Muscle layer of colon (tissue), 2 donors: ENCODE measurements around the gene RAB3B.

Source experiments
- H3K27ac ChIP-seq: one replicate; pipeline ENCODE4 v1.7.0; 2013; ENCODE audit warnings: low read depth, mild to moderate bottlenecking, low read length, moderate library complexity
- H3K27me3 ChIP-seq, 2 donors: one replicate each; pipeline ENCODE4 v1.7.0; 2013; ENCODE audit warnings: low read length in 2 of 2, mild to moderate bottlenecking in 2 of 2; ENCODE audit not compliant: insufficient read depth in 2 of 2, control insufficient read depth in 1 of 2
- H3K36me3 ChIP-seq: one replicate; pipeline ENCODE4 v1.7.0; 2013; ENCODE audit warnings: mild to moderate bottlenecking, low read length; ENCODE audit not compliant: insufficient read depth
- H3K4me1 ChIP-seq: one replicate; pipeline ENCODE4 v1.7.0; 2013; ENCODE audit warnings: mild to moderate bottlenecking, low read length; ENCODE audit not compliant: insufficient read depth
- H3K4me3 ChIP-seq, 2 donors: one replicate each; pipeline ENCODE4 v1.7.0; 2013; ENCODE audit warnings: low read length in 2 of 2, low read depth in 1 of 2, mild to moderate bottlenecking in 1 of 2, moderate library complexity in 1 of 2
- H3K9ac ChIP-seq: one replicate; pipeline ENCODE4 v1.7.0; 2013; ENCODE audit warnings: low read length
- H3K9me3 ChIP-seq: one replicate; pipeline ENCODE4 v1.7.0; 2013; ENCODE audit warnings: mild to moderate bottlenecking, low read length
- donor health status: abdominal sarcoma.
- donor health status: Adenocarcinoma of cecum.

Gene RAB3B

GRCh38 chr1:51930329-51930728, 60.2 kb downstream of the RAB3B start:
- Histone ChIP-seq H3K9ac (no peak overlapping the region), H3K36me3 (no peaks in the 10 kb centered on the region)

GRCh38 chr1:51928896-51929295, 61.6 kb downstream of the RAB3B start:
- Histone ChIP-seq H3K27me3 (no peaks in the 10 kb centered on the region), H3K4me1 (no peaks in the 10 kb centered on the region), H3K9me3 (no peaks in the 10 kb centered on the region), H3K36me3 (no peaks in the 10 kb centered on the region), H3K4me3 (no peak overlapping the region), H3K9ac (no peak overlapping the region), H3K27ac (no peak overlapping the region)

More at GRCh38 chr1:51930329-51930728, 60.2 kb downstream of the RAB3B start:
- no peaks in the 10 kb centered on the region for H3K9me3 ChIP-seq
- H3K27me3 ChIP-seq: no peaks in the 10 kb centered on the region
- no peaks in the 10 kb centered on the region for H3K4me1 ChIP-seq
- H3K4me3 ChIP-seq: no peak overlapping the region
- no peak overlapping the region for H3K27ac ChIP-seq

GRCh38 chr1:51927029-51927428, 63.5 kb downstream of the RAB3B start:
- no peaks in the 10 kb centered on the region for H3K27me3 ChIP-seq
- H3K27ac ChIP-seq: no peak overlapping the region
- H3K9me3 ChIP-seq: no peaks in the 10 kb centered on the region
- no peaks in the 10 kb centered on the region for H3K4me1 ChIP-seq
- no peak overlapping the region for H3K4me3 ChIP-seq
- H3K9ac ChIP-seq: no peak overlapping the region
- no peaks in the 10 kb centered on the region for H3K36me3 ChIP-seq

GRCh38 chr1:51926171-51926812, 64.2 kb downstream of the RAB3B start:
- H3K4me3 ChIP-seq: no peak overlapping the region
- no peak overlapping the region for H3K9ac ChIP-seq
- H3K36me3 ChIP-seq: no peaks in the 10 kb centered on the region
- no peaks in the 10 kb centered on the region for H3K27me3 ChIP-seq
- no peaks in the 10 kb centered on the region for H3K4me1 ChIP-seq
- no peak overlapping the region for H3K27ac ChIP-seq
- no peaks in the 10 kb centered on the region for H3K9me3 ChIP-seq

GRCh38 chr1:51924455-51924854, 66.0 kb downstream of the RAB3B start:
- Histone ChIP-seq H3K9me3 (no peaks in the 10 kb centered on the region), H3K4me1 (no peaks in the 10 kb centered on the region), H3K27me3 (no peaks in the 10 kb centered on the region), H3K36me3 (no peaks in the 10 kb centered on the region), H3K9ac (no peak overlapping the region), H3K4me3 (no peak overlapping the region), H3K27ac (no peak overlapping the region)

GRCh38 chr1:51922040-51922439, 68.5 kb downstream of the RAB3B start:
- H3K36me3 ChIP-seq: no peaks in the 10 kb centered on the region
- H3K4me3 ChIP-seq: no peak overlapping the region
- H3K4me1 ChIP-seq: no peaks in the 10 kb centered on the region
- no peaks in the 10 kb centered on the region for H3K27me3 ChIP-seq
- no peak overlapping the region for H3K27ac ChIP-seq
- no peak overlapping the region for H3K9ac ChIP-seq
- H3K9me3 ChIP-seq: no peaks in the 10 kb centered on the region

GRCh38 chr1:51920130-51920529, 70.4 kb downstream of the RAB3B start:
- no peak overlapping the region for H3K27ac ChIP-seq
- H3K4me1 ChIP-seq: no peaks in the 10 kb centered on the region
- no peaks in the 10 kb centered on the region for H3K9me3 ChIP-seq
- H3K4me3 ChIP-seq: no peak overlapping the region
- no peak overlapping the region for H3K9ac ChIP-seq
- H3K36me3 ChIP-seq: no peaks in the 10 kb centered on the region
- no peaks in the 10 kb centered on the region for H3K27me3 ChIP-seq

- Histone ChIP-seq H3K4me3 (no peak overlapping the region), H3K4me1 (no peaks in the 10 kb centered on the region), H3K27me3 (no peaks in the 10 kb centered on the region), H3K9me3 (no peaks in the 10 kb centered on the region), H3K27ac (no peak overlapping the region), H3K9ac (no peak overlapping the region), H3K36me3 (no peaks in the 10 kb centered on the region)
Measured at GRCh38 chr1:51919684-51920083, 70.8 kb downstream of the RAB3B start.

DNA sequence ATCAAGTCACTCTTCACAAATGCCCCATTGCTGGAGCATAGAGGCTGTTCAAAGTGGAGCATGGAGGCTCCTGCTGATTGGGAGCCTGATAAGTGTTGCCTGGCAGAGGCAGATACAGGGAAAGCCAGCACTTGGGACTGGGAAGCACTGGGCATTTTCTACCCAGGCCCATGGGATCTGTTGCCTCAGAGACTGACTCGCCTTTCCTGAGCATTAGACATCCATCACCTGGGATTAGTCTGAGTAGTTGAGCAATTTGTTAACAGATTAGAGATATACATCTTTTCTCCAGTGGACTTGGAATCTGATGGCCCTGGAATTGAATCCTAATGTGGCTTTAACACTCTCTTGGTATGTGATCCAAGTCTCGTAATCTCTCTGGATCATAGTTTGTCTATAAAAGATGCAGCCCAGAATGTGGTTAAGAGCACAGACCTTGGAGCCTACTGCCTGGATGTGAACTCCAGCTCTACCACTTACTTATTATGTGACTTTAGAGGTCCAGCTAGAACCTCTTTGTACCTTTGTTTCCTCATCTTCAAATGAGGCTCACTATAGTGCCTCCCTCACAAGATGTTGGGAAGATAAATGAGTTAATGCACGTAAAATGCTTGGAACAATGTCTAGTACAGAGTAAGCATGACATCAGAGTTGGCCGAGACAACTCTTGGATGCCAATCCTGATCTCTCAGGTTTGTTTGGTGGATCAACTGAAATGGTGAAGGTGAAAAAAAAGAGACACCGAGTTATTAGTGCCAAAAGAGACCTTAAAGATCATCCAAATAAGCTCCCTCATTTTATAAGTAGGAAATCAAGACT, 73.7 kb downstream of the RAB3B start:
- no peak overlapping the region for H3K27ac ChIP-seq
- H3K4me1 ChIP-seq: no peaks in the 10 kb centered on the region
- no peaks in the 10 kb centered on the region for H3K36me3 ChIP-seq
- no peaks in the 10 kb centered on the region for H3K9me3 ChIP-seq
- H3K4me3 ChIP-seq: no peak overlapping the region
- H3K27me3 ChIP-seq: no peaks in the 10 kb centered on the region
- no peak overlapping the region for H3K9ac ChIP-seq

DNA sequence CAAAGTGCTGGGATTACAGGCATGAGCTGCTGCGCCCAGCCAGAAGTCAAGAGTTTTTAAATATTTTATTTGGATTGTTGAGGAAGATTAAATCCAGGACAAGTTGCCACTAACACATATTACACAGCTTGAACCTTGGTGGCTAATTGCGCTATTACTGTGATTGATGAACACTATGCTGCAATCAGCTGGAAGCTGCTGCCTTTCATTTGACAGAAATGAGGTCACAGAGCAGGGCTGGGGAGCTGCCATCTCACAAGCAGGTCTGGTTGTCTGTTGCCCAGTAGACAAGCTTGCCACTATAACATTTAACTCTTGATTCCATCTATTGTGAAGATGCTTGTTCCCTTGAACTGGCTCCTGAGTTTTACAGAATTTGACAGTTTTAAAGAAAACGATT, 74.5 kb downstream of the RAB3B start:
- no peaks in the 10 kb centered on the region for H3K27me3 ChIP-seq

GRCh38 chr1:51912881-51913280, 77.6 kb downstream of the RAB3B start:
- peaks cover 0 to 4% of the 10 kb centered on the region in 2 donors for H3K27me3 ChIP-seq
- H3K9ac ChIP-seq: no peak overlapping the region
- H3K4me1 ChIP-seq: peaks cover 8% of the 10 kb centered on the region
- H3K36me3 ChIP-seq: no peaks in the 10 kb centered on the region
- H3K27ac ChIP-seq: no peak overlapping the region
- no peaks in the 10 kb centered on the region for H3K9me3 ChIP-seq
- no peak overlapping the region for H3K4me3 ChIP-seq

More for the DNA sequence above, 74.5 kb downstream of the RAB3B start:
- Histone ChIP-seq H3K9me3 (no peaks in the 10 kb centered on the region), H3K36me3 (no peaks in the 10 kb centered on the region), H3K4me3 (no peak overlapping the region), H3K4me1 (peaks cover under 1% of the 10 kb centered on the region), H3K9ac (no peak overlapping the region), H3K27ac (no peak overlapping the region)
